ENCODE data around the gene HOXB8.

The HOXB8 gene

DNA sequence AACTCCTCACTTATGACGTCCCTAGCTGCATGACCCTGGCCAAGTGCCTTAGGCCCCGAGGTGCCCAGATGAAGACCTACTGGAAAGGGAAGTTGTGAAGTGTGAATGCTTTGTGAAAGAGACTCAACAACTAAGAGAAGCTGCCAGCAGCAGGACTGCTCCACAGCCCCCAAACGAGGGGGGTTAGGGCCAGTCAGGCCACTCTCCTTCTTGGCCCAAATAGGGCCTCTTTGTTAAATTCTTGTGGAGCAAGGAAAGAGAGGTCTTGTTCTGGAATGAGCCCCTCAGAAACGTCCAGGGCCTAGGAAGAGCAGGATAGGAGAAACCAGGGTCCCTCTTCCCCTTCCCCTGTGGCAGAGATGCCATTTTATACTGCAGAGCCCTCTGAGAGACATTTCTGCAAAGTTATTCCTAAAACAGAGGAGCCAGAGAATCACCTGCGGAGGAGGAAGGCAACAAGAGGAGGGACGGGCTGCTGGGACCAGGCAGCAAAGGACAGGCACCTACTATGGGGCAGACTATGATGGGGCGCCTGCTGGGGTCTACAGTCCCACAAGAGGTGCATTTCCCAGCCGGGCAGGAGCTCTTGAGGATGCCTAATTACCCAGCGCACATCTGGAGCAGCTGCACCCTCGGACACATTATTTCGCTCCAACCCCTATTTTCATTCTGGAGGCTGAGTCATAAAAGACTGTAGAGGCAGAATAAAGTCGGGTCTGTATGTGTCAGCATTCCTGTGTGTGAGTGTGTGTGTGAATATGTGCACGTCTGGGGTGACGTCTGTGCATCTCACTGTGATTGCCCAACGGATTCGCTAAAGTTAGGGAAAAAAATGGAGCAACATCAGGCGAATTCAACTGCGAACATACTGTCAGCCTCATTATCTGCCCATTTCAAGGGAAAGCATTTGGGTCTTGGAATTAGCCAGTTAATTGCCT, 22.5 kb upstream of the HOXB8 start:
- peak; percentile 6 for DNase-seq

DNA sequence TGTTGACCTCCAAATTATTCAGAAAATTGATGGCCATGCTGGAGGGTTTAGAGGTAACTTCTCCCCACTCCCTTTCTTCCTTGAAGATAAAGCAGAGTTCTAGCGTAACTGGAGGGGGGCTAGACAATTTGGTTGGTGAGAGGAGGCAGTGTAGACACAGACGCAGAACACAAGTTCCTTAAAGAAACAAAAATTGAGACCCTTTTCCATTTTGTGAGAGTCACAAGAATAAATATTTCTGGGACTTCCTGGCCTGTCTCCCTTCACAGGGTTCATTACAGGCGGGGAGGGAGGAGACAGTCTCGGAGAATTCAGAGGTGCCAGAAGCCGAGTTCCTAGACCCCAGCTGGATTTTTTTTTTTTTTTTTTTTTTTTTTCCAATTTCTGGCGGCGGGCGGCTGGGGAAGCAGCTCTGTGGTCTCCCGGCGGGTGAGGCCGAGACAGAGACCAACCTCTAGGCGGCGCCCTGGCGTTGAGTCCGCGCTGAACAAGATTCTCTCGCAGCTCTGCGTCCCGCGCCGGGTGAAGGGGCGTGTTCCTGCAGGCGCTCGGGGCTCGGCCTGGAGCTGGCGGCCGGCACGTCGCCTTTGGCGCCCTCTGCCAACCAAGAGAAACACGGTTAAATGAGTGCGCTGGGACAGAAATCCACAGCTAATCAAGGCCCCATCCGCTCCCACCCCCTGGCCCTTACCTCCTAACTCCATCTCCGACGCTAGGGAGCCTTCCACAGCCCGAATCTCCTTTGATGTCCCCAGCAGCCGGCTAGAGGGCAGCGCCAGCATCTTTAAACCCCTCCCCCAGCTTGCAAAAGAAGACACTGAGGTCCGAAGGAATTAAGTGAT, 21.3 kb upstream of the HOXB8 start:
- DNase-seq: peak; percentile 89

DNA sequence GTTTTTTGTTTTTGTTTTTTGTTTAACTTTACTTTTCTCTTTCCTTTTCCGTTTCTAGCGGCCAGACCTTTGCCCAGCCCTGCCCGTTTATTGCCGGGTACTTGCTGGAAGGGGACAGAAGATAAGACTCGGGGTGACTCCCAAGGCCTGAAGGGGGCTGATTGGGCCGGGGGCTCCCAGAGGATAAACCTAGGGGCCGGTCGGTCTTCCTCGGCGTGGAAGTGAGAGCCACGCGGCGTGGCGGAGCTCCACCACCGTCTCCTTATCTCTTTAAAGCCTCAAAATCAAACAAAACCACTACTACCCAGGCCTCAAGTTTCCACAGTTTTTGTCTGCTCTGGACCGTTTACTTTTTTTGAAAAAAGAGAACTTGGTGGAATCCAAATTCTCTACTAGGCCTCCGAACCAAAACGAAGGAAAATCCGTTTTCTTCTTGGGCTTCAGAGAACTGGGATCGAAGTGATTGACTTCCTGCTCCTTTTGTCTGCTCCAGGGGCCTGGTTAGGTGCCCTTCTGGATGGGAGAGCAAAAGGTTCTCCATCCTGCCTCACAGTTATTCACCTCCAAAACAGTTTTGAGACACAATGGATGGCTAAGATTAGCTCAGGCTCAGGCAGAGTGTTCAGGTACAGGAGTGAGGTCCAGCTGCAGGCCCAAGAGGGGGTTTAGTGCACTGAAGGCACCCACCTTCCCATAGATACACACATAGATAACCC, 19.6 kb upstream of the HOXB8 start:
- peak; percentile 42 for DNase-seq

DNA sequence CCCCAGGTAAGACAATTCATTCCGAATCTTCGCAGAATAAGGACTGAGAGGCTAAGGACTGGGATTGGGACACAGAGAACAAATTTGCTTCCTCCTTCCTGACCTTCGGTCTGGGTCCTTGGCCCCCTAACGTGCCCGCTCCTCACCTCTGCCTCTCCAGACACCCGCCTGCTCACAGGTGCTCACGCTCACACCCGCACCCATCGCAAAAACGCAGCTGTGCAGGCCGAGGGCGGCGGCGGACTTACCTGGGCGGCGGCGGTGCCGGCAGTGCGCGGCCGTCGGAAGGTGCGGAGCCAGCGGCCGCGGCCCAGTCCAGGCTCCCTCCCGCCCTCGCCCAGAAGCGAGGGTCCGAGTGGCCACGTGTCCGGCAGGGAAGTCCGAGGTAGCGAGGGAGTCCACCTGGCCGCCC, 18.2 kb upstream of the HOXB8 start:
- DNase-seq: peak; percentile 28

DNA sequence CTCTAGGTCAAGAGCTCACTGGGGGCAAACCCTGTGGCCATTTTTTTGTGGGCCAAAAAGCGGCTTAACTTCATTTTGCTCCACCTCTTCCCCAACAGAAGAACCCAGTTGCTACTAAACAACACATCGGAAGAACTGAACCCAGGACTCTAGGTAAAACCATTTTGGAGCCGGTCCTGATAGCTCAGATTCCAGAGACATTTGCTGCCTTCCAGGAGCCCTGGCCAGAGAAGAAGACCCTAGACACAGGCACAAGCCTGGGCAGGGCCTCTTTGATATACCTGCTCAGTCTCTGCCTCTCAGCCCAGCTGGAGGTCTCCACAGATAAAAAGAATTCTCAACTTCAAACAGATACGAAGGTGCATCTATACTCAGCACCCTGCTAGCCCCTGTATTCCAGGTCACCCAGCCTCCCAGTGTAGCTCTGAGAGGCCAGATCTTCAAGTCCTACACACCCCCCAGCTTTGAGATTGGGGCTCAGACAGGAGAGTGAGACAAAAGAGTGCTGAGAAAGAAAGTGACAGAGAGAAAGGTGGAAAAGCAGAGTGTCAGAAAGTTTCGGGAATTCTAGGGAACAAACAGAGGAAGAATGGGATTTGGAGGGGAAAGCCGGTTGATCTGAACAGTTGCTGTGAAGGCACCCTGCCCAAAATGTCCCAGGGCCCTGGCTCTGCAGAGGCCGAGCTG, 17.6 kb upstream of the HOXB8 start:
- peak; percentile 44 for DNase-seq

DNA sequence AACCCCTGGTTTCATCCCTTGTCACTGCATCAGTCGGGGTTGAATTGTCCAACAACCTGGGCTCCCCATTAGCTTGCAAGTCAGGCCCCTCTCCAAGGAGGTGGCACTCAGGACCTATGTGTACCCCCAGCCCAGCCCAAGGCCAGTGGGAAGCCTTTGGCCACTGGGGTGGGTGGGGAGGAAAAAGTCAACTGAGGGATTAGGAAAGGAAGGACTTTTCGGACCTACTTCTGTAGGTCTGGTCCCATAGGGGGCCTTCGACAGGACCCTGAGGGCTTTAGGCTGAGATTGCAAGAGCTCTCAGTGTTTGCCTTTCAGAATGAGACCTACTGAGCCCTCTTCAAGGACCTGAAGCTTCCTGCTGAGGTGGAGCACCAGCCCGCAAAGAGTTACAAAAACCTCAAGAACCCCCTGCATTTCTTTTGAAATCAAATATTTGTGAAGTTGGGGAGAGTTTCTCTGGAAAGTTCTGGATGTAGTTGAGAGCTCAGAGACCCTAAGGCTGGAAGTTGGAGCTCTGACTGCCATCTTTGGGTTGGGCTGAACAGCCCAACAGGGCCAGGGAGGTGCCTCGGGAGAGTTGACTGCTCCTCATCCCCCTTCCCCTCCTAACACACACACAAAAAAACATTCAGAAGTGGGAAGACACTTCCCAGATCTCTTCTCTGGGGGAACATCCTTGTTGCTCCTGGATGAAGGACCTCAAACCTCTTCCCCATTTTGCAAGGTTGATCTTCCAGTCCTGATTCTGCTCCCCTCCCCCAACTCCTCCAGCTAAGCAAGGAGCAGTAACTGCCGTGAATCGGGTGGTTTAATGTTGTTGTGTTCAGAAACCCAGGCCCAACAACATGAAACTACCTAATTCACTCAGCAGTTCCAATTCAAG, 16.8 kb upstream of the HOXB8 start:
- peak; percentile 18 for DNase-seq

DNA sequence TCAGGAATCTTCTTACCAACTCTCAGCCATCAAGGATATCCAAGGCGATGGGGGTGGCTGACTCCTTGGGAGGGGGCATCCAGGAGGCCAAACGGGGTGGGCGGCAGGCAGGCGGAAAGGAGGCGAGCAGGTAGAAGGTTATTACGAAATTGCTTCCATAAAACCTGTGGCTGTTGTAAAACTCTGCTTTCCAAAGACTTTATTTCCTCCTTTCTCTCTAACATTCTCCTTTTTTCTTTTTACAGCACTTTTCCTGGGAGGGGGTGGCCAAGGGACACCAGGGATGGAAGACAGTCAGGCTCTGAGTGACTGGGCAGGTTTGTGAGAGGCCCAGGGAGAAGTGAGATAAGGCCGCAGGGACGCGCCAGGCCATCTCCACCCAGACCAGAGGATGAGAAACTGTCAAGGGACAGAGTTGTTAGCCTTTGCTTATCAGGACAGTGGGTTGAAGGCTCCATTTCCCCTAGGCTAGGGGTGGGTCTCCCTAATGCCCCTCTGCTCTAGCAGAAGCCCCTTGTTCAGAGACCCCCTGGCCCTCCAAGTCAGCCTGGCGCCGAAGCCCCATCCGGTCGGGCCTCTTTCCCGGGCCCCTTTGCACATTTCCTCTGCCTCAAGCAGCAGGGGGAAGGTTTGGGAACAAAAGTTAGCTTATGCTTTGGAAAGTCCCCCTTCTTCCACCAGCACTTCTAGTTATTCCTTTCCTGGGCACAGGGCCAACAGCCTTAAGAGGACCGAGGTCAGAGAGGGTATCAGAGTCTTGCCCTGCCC, 16.0 kb upstream of the HOXB8 start:
- no peak for DNase-seq

DNA sequence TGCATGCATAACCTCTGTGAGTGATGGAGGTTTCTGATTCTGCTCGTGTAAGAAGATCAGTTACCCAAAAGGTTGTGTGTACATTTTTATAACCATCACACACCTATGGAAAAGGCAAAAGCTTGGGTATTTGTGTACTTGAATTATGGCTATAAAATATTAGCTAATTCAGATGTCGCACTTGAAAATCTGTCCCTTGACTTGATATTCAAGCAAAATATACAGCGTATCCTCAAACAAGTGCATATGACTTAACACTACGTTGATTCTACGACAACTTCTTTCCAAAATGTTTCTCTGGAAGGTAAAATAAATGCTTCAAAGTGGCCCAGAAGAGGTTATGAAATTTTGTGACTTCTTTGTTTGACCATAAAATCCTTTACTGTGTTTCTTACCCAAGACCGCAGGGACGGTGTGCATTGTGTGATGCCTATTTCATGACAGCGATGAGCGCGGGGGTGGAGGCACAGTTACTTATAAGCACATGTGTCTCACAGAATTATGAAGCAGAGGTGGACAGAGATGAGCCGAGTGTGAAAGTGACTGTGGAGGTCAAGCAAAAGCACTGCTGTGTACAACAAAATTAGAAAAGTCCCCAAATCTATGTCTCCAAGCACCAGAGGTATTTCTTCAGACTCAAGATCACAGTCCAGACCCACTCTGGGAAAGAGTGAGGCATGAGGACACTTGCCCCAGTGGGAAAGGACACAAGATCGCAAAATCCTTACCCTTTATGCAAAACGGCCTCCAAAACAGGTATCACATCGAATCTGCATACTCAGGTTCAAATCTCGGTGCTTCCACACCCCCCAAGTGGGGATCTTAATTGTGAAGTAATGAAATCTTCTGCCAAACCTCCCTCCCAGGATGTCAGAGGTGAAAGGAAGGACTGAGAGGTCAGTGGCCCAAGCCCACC, 15.2 kb upstream of the HOXB8 start:
- no peak for DNase-seq

DNA sequence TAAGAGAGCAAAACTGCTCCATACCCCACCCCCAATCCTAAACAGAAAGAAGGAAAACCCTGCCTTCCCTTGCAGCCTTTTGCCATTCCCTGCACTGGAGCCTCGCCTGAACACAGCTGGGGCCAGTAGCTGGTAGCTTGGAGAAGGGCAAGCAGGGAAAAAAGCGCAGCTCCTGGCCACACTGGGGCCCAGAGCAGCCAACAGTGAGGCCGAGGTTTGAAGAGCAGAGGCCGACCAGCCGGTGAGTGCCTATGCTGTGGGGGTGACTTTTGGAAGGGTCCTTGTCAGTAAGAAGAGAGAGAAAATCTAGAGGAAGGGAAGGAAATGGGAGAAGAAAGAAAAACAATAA, 14.3 kb upstream of the HOXB8 start:
- DNase-seq: no peak

DNA sequence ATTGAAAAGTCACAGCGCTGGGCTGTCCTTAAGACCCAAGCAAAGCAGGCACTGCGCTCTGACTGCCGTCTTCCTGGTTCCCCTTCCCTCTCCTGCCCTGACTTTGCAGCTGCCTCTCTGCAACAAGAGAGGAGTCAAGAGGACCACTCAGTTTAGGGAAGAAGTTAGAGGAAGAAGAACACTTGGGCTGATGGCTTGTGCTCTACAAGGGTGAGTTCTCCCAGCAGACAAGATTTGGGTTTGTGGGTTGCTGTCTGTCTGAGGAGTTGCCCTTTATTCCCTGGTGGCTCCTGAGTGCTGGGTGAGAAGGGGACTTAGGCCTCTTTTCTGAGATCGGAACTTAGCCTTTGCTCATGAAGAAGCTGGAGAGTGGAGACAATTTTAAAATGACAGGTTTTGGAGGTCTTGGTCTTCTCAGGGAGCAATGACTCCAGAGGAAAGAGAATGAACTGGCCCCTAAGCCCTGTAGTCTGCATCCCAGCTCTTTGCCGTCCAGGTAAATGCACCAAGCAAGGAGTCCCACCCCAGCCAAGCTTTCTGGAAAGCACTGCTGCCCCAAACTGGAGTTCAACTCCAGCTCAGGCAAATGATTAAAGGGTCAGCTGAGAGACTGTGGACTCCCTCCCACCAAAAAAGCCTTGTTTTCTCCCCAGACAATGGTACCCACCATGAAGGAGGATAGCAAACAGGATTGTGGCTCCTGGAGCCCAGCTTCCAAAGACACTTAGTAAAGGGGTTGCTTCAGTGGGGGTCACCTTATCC, 13.7 kb upstream of the HOXB8 start:
- DNase-seq: no peak

DNA sequence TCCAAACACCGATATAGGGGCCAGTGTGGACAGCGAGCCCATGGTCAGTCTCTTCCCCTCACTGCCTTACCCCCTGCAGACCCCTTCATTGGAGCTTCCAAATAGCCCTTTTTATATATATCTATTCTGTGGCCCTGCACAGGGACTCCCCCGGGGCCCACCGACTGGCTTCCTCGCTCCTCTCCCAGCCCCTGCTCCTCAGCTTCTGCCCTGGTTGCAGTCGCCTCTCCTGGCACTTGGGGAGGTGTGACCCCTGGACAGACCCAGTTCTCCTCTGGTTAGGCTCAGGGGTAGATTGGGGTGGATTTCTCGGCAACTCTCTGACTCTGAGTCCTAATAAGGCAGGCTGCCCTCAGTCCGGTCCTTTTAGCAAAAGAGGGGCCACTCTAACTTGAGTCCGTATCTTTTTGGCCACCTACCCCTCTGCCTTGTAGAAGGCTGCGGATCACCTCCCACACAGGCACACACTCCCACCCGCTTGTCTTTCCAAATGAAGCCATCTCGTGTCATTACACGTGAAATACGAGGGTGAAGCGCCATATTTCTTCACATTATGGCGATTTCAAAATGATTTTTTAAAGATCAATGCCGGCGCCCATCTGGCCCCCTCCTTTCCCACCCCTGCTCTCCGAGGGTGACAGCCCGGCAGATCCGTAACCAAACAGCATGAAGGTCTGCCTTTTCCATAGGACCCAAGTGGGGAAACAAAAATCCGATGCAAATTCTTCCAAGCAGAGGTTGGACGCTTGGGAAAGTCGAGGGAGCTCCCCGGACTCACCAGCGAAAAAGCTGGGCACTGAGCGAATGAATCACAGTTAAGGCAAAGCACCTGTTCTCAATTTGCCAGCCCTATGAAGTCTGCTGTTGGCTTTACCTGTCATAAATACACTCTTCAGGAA, 12.8 kb upstream of the HOXB8 start:
- DNase-seq: no peak

DNA sequence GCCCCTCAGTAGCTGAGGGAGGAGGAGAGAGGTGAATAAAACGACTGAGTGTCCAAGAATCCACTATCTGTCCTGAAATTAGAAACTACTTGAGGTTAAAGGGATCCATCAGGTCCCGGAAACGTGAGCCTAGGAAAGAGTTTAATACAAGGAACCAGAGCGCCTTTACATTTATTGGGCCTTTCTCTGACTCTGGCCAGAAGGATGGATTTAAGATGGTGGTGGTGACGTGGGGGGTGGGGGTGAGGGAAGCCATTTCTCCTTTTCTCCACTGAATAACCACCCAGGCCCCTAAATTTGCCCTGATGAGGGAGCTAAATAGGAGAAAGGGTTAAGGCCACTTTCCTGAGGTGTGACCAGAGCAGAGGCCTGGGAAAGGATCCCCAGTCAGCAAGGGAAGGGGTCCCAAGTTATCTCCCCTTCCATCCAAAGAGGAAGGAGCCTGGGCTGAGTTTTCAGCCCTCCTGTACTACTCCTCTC, 12.1 kb upstream of the HOXB8 start:
- no peak for DNase-seq

DNA sequence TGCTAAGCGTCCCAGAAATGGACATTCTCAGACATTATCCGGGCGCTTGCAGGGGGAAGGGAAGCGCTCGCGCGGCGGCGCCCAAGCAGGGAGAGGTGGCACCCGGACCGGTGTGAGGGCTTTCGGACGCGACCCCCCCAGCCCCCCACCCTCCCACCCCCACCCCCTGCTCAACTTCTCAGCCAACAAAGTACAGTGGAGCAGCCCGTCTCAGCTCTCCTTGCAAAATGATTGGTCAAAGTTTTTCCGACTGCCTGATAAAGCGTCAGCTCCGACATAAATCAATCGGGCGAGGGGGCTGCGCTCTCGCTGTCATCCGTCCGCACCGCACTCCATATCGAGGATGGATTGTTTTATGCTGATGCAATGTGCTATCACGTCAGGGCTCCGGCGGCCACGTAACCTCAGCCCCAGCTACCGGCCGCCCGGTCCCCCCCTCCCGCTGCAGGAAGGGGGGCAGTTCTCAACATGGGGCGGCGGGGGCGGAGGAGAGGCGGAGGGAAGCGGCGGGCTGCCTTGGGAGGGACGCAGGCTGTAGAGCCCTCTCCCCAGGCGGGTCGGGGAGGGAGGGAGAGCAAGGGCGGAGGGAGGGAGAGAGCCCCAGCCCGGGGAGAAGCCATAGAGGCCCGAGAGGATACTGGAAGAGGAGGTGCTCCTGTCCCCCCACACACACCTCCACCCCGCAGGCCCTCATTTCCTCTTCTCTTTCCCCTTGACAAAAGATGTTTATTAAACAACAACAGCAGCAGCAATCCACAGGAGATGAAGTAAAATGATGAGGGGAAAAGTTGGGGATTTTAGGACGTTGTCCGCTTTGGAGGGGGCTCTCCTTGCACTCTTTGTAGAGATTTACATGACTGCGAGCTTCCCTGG, 11.4 kb upstream of the HOXB8 start, which contains the start of gene HOXB9:
Gene HOXB9, minus strand, starts transcription at position 114 of the 873 bp plus-strand sequence. Its CDS starts 89 bp downstream, at position 25.
- no peak for DNase-seq

DNA sequence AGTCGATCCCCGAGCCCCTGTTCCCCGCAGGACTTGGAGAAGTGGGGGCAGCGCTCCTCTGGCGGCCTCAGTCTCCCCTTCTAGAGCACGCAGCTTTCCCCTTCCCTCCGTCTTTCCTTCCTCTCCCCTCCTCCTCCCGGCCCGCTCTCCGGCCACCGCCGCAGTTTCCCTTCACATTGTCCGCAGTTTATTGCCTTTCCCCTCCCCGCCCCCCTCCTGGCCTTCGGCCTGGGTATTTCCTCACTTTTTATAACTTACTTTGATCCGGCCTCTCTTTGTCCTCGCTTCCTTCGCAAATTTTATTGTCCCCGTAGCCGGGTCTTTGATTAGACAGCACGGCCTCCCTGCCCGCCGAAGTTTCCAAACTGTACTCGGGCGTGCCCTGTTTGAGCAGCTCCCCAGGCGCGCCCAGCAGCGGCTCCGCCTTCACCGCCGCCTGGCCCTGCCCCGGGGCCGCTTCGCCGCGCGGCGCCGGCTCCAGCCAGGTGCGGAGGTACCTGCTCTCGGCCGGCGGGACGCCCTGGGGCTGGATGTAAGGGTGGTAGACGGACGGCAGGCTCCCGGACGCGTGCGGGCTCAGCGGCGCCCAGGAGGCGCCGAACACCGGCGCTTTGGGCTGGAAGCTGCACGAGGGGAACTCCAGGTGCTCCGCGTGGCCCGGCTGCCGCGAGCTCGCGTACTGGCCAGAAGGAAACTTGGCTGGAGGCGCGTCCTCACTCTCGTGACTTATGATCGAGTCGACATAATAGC, 10.6 kb upstream of the HOXB8 start:
- no peak for DNase-seq
